Measurements from ENCODE around the gene RTTN.
"Not testable (repeated sequence)": the region's sequence is repeated elsewhere in the genome, so short reads cannot be mapped to it uniquely, and the experiment has no call there.

Gene RTTN

DNA sequence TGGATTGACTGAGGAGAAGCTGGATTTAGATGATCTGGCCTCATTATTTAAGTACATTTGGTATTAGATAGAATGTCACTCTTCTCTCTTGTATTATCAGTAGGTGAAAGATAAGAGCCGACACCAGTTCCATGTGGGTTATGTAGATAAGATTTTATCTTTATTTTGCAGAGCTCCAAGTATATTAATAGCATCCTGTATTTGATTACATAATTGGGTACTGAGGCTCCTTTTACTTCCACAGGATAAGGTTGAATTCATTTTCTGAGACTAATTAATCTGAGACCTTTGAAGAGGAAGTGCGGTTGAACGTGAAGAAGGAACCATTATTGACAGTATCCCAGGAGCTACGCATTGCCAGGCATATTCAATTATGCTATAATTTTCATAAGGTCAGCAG lies 225.0 kb downstream of the RTTN start:
- no peaks in the 10 kb centered on the region for H3K27me3 ChIP-seq
- H3K27ac ChIP-seq = no peak overlapping the region
- no peak overlapping the region for H3K4me2 ChIP-seq
- no peak overlapping the region for H3K4me3 ChIP-seq
- H3K4me1 ChIP-seq = no peaks in the 10 kb centered on the region
- H4K20me1 ChIP-seq = no peaks in the 10 kb centered on the region
- no peak overlapping the region for H3K9ac ChIP-seq
- H3K36me3 ChIP-seq = peaks cover 8% of the 10 kb centered on the region
- no peak for TF ChIP-seq Cebpa-rat (IDR thresholded peaks at IDR 0.05)
- peaks cover 20% of the 10 kb centered on the region; the same call in 1 of the 2 replicates for H3K9me3 ChIP-seq

DNA sequence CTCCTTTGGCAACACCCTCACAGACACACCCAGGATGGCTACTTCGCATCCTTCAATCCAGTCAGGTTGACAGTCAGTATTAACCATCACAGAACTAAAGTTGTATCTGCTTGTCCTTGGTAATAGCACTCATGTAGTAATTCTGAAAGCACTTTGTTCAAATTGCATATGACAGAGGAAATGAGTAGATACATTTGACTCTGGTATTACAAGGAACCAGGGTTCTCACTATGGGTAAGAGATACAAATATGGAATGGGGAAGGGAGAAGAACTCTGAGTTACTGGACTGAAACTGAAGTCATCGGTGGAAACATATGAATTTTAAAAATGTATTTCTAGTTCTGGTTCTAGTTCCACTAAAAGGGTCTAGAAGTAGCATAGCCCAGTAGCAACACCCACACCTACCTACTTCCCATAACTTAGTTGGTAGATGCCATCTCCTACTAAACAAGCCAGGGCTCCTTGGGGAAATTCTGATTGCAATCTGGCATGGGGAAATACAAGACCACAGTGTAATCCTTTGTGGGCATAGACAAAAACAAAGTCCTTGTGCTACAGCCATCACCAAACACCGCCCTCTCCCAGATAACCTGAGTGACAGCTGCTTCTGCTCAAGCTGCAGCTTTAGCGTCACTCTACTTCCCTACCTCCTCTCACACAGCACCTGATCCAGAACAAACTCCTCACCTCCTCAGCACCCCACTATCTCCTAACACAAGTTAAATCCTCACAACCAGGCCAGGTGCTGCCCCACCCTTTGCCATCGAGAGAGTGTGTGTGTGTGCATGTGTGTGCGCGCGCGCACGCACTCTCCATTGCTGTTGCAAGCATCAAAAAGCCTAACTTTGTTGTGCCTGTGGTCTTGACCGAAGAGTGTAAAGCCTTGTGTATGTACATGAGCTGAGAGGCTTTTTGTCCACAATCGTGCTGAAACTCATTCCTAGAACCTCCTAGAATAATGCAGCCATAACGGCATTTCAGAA lies 226.5 kb downstream of the RTTN start:
- Histone ChIP-seq H3K36me3 (no peaks in the 10 kb centered on the region; the same call in 1 of the 2 replicates), H3K4me3 (no peak overlapping the region), H3K27me3 (no peaks in the 10 kb centered on the region), H3K9me3 (peaks cover 20% of the 10 kb centered on the region; the same call in 1 of the 2 replicates), H3K4me1 (no peaks in the 10 kb centered on the region), H3K9ac (no peak overlapping the region), H3K4me2 (no peak overlapping the region), H4K20me1 (no peaks in the 10 kb centered on the region), H3K27ac (no peak overlapping the region)
- no peak for TF ChIP-seq Cebpa-rat (IDR thresholded peaks at IDR 0.05)

DNA sequence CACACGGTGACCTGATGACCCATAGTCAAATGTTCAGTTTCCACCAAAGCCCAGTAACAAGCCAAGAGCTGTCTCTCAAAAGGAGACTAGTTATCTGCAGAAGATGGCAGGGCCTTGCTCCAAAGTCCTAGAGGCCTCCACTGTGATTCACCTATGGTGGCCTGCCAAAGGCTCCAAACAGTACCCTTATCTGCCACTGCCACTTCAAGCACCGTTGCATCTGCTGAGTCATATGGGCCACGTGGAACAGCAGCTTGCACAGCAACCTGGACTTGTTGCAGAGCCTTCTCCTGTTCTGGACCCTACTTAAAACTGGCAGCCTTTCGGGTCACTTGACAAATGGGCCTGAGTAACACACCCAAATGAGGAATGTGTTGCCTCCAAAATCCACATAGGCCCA lies 230.2 kb downstream of the RTTN start:
- not testable (repeated sequence) for H3K36me3 ChIP-seq, H4K20me1 ChIP-seq, H3K4me2 ChIP-seq, H3K4me3 ChIP-seq, H3K4me1 ChIP-seq, H3K27ac ChIP-seq, H3K27me3 ChIP-seq, H3K9ac ChIP-seq
- peaks cover 20% of the 10 kb centered on the region; the same call in 1 of the 2 replicates for H3K9me3 ChIP-seq

DNA sequence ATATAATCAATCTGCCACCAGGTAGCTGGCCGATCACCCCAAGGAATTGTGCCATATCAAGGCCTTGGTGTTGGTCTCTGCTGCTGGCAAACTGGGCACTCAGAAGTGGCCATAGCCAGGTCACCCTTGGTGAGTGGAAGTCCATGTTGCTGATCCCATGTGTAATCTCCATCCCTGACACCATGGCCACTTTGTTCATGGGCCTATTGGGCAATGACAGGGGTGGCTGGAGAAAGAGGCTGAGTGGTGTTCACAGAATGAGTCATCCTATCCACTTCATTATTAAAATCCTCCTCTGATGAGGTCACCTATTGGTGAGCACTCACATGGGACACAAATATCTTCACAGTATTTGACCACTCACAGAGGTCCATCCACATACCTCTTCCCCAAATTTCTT lies 231.1 kb downstream of the RTTN start:
- Histone ChIP-seq H3K4me3 (no peak overlapping the region), H3K9ac (no peak overlapping the region), H4K20me1 (no peaks in the 10 kb centered on the region), H3K27me3 (no peaks in the 10 kb centered on the region), H3K27ac (no peak overlapping the region), H3K4me1 (0 out of 2 replicates have a peak, but pooled peaks cover 5% of the 10 kb centered on the region), H3K36me3 (no peaks in the 10 kb centered on the region), H3K9me3 (peaks cover 20% of the 10 kb centered on the region; the same call in 1 of the 2 replicates), H3K4me2 (no peak overlapping the region)
- no peak for TF ChIP-seq Cebpa-rat (IDR thresholded peaks at IDR 0.05)

DNA sequence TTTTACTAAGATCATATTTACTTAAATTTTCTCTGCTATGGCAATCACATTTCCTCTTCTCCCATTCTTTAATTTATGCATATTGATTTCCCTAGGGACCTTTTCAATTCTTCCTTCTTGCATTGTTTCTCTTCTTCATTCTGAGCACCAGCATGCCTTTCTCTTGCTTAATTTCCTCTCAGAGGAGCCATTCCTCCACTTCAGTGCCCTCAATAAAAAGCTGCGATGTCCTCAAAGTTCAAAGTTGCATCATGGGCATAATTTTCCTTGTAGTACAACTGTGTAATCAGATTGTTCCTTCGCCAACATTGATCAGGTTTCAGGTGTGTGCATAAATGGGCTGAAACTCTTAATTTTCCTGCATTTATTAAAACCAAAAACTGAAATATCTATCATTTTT lies 236.0 kb downstream of the RTTN start:
- Histone ChIP-seq H3K9me3 (no peaks in the 10 kb centered on the region; the same call in 1 of the 2 replicates), H3K4me3 (no peak overlapping the region), H3K9ac (no peak overlapping the region), H3K4me2 (0 out of 2 replicates have a peak overlapping the region, but pooled peaks have one; percentile 4), H3K27ac (no peak overlapping the region), H4K20me1 (no peaks in the 10 kb centered on the region), H3K36me3 (no peaks in the 10 kb centered on the region), H3K4me1 (0 out of 2 replicates have a peak, but pooled peaks cover 5% of the 10 kb centered on the region), H3K27me3 (no peaks in the 10 kb centered on the region)
- TF ChIP-seq Cebpa-rat (IDR thresholded peaks at IDR 0.05) = no peak

DNA sequence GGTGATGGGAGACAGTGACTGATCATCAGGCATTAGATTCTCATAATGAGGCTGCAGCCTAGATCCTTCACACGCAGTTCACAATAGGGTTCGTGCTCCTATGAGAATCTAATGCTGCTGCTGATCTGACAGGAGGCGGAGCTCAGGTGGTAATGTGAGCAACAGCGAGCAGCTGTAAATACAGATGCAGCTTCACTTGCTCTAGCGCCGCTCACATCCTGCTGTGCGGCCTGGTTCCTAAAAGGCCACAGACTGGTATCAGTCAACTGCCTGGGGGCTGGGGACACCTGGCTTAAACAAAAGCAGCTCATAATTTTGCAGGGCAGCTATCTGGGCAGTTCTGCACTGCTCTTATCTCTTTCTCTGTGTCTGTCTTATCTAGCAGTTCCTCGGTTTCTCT lies 237.4 kb downstream of the RTTN start:
- Histone ChIP-seq H3K4me2 (no peak overlapping the region), H4K20me1 (no peaks in the 10 kb centered on the region), H3K4me3 (no peak overlapping the region), H3K36me3 (no peaks in the 10 kb centered on the region), H3K27me3 (no peaks in the 10 kb centered on the region), H3K27ac (no peak overlapping the region), H3K9me3 (no peaks in the 10 kb centered on the region; the same call in 1 of the 2 replicates), H3K4me1 (0 out of 2 replicates have a peak, but pooled peaks cover 5% of the 10 kb centered on the region), H3K9ac (no peak overlapping the region)
- no peak for TF ChIP-seq Cebpa-rat (IDR thresholded peaks at IDR 0.05)

DNA sequence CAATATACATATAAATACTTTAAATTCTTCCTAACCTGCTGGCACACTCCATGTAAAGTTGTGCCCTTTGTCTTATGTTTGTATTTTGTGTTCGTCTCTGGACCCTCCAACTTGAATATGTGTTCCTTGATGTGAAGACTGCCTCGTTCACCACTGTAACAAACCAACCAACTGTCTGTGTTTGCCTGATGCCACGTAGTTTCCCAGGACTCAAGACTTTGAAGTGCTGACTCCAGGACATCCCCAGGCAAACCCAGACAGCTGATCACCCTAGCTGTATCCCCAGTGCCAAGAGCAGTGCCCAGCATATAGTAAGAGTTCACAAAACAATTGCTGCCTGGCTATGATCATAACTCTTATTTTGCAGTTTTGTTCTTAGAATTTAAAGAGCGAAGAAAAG lies 242.3 kb downstream of the RTTN start:
- H4K20me1 ChIP-seq = no peaks in the 10 kb centered on the region
- no peak overlapping the region for H3K9ac ChIP-seq
- no peaks in the 10 kb centered on the region for H3K27me3 ChIP-seq
- no peaks in the 10 kb centered on the region for H3K36me3 ChIP-seq
- H3K9me3 ChIP-seq = no peaks in the 10 kb centered on the region
- H3K4me3 ChIP-seq = no peak overlapping the region
- H3K27ac ChIP-seq = no peak overlapping the region
- no peak overlapping the region for H3K4me2 ChIP-seq
- no peaks in the 10 kb centered on the region for H3K4me1 ChIP-seq
- TF ChIP-seq Cebpa-rat (IDR thresholded peaks at IDR 0.05) = no peak

DNA sequence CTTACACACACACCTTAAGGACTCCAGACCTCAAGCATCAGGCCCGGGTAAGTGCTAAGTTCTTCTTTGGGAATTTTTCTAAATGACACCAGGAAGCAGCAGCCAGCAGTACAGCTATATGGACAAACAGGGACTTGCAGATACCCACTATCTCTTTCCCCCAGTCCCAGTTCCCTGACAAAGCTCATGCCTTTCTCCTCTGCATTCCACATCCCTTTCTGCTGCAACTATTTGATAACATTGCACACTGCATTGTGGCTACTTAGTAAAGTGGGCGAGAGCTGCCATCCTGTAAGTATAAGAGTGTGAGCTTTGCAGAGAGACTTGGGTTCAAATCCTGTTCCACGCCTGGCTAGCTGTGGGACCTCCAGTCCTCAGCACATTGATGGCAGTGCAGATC lies 243.8 kb downstream of the RTTN start:
- Histone ChIP-seq H3K27me3 (no peaks in the 10 kb centered on the region), H3K4me2 (no peak overlapping the region), H3K9me3 (no peaks in the 10 kb centered on the region), H3K9ac (no peak overlapping the region), H3K4me3 (no peak overlapping the region), H3K4me1 (no peaks in the 10 kb centered on the region), H4K20me1 (no peaks in the 10 kb centered on the region), H3K27ac (no peak overlapping the region), H3K36me3 (no peaks in the 10 kb centered on the region)
- TF ChIP-seq Cebpa-rat (IDR thresholded peaks at IDR 0.05) = no peak

DNA sequence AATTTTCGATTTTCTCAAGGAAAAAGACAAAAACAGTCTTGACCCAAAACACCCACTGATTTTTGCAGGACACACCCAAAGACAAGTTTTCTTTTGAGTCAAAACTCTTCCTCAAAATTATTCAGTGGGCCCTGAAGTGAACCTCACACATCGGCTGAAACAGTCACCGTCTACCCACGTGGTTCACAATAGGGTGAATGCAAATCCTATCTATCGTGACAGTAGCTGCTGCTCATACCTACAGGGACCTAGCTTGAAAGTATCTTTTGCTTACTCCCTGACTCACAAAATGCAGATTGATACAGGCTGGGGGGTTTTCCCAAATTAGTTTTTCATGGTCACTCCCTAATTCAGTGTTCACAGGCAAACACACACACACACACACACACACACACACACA lies 247.1 kb downstream of the RTTN start:
- H3K27me3 ChIP-seq = no peaks in the 10 kb centered on the region
- H3K36me3 ChIP-seq = no peaks in the 10 kb centered on the region
- H3K9ac ChIP-seq = no peak overlapping the region
- H4K20me1 ChIP-seq = no peaks in the 10 kb centered on the region
- no peaks in the 10 kb centered on the region for H3K9me3 ChIP-seq
- no peak overlapping the region for H3K4me2 ChIP-seq
- no peaks in the 10 kb centered on the region for H3K4me1 ChIP-seq
- no peak for TF ChIP-seq Cebpa-rat (IDR thresholded peaks at IDR 0.05)
- no peak overlapping the region for H3K27ac ChIP-seq
- H3K4me3 ChIP-seq = no peak overlapping the region

DNA sequence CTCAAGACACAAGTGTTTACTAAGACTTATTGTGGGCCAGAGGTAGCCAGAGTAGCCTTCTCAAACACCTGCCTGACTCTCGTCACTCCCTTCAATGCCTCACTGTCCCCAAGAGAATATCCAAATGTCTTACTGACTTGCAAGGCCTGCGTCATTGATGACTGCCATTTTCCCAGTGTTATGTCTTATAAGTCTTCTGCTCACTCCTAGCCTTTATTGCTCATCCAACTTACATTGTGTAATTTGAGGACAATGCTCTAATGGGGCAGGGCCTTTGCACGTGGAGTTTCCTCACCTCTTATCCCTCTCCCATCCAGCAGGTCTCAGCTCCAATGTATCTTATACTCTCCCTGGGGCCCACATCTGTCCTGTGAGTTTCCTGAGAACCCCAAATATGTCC lies 247.7 kb downstream of the RTTN start:
- no peak overlapping the region for H3K9ac ChIP-seq
- no peak overlapping the region for H3K4me3 ChIP-seq
- H4K20me1 ChIP-seq = no peaks in the 10 kb centered on the region
- H3K36me3 ChIP-seq = no peaks in the 10 kb centered on the region
- H3K4me1 ChIP-seq = no peaks in the 10 kb centered on the region
- H3K4me2 ChIP-seq = no peak overlapping the region
- TF ChIP-seq Cebpa-rat (IDR thresholded peaks at IDR 0.05) = no peak
- H3K9me3 ChIP-seq = no peaks in the 10 kb centered on the region
- no peak overlapping the region for H3K27ac ChIP-seq
- no peaks in the 10 kb centered on the region for H3K27me3 ChIP-seq

Data from BLaER1 (cell line).